Activated T-helper 2 cell treated with anti-CD3 and anti-CD28 coated beads, Interferon-gamma antibody, Interleukin-2, Interleukin-4, amounts not matched to agents 10 μg/mL and 5 μg/mL and 100 μg/mL, durations not matched to agents 14 hours and 24 hours and 36 hours (primary cell): Measurements from ENCODE around the gene TNS3. TPM values are rescaled to one million over a fixed set of nuclear protein-coding genes. Genes with fewer than 3 reads are reported as not detected.
"Not testable (repeated sequence)": the region's sequence is repeated elsewhere in the genome, so short reads cannot be mapped to it uniquely, and the experiment has no call there.

Source experiments
- DNase-seq: peaks from one replicate; pipeline ENCODE4 v3.0.0; 2021; ENCODE audit warnings: low spot score
- H3K27ac Mint-ChIP-seq: one replicate; pipeline ENCODE4 v1.8.0; 2021; ENCODE audit warnings: mixed read lengths
- H3K27me3 Mint-ChIP-seq: one replicate; pipeline ENCODE4 v1.8.0; 2021; ENCODE audit warnings: low read depth, mixed read lengths
- H3K36me3 Mint-ChIP-seq: one replicate; pipeline ENCODE4 v1.8.0; 2021; ENCODE audit warnings: low read depth, mixed read lengths
- H3K4me1 Mint-ChIP-seq: one replicate; pipeline ENCODE4 v1.8.0; 2021; ENCODE audit warnings: low read depth, mixed read lengths
- H3K4me3 Mint-ChIP-seq: one replicate; pipeline ENCODE4 v1.8.0; 2021; ENCODE audit warnings: low read depth, mild to moderate bottlenecking, moderate library complexity, mixed read lengths
- H3K9me3 Mint-ChIP-seq: one replicate; pipeline ENCODE4 v1.8.0; 2021; ENCODE audit warnings: mixed read lengths
- intact Hi-C: fragments of 100-400 bp; cut with micrococcal nuclease; formaldehyde crosslinking; loops from one replicate; pipeline ENCODE4 v1.15.1; 2023
- total RNA-seq: library from RNA; stranded (reverse); gene quantifications from 2 replicates; pipeline ENCODE4 v1.2.3, GENCODE V29; 2022

Gene TNS3
- total RNA-seq, 1 donor from 2014 or later, result 5.3 TPM

GRCh38 chr7:47441048-47441447 is 140.9 kb downstream of the TNS3 start:
- H3K27ac Mint-ChIP-seq, H3K4me1 Mint-ChIP-seq, DNase-seq, H3K36me3 Mint-ChIP-seq, H3K4me3 Mint-ChIP-seq, H3K9me3 Mint-ChIP-seq, H3K27me3 Mint-ChIP-seq, intact Hi-C loops: not testable (repeated sequence)

GRCh38 chr7:47440320-47440719 is 141.6 kb downstream of the TNS3 start:
- H3K4me1 Mint-ChIP-seq, result no peaks in the 10 kb centered on the region
- H3K4me3 Mint-ChIP-seq, result no peak overlapping the region
- H3K36me3 Mint-ChIP-seq, result no peaks in the 10 kb centered on the region
- no peaks in the 10 kb centered on the region for H3K27me3 Mint-ChIP-seq
- H3K9me3 Mint-ChIP-seq, result no peaks in the 10 kb centered on the region
- intact Hi-C loops, result no loop called here
- H3K27ac Mint-ChIP-seq, result no peak overlapping the region
- DNase-seq, result no peak

GRCh38 chr7:47439181-47439667 is 142.7 kb downstream of the TNS3 start:
- Mint-ChIP-seq H3K36me3 (no peaks in the 10 kb centered on the region), H3K9me3 (no peaks in the 10 kb centered on the region), H3K27ac (no peak overlapping the region), H3K27me3 (no peaks in the 10 kb centered on the region), H3K4me3 (no peak overlapping the region), H3K4me1 (no peaks in the 10 kb centered on the region)
- intact Hi-C loops, result no loop called here
- no peak for DNase-seq

- no peaks in the 10 kb centered on the region for H3K9me3 Mint-ChIP-seq
- no peak overlapping the region for H3K27ac Mint-ChIP-seq
- H3K36me3 Mint-ChIP-seq, result no peaks in the 10 kb centered on the region
- H3K4me3 Mint-ChIP-seq, result no peak overlapping the region
- intact Hi-C loops, result no loop called here
- H3K27me3 Mint-ChIP-seq, result no peaks in the 10 kb centered on the region
- DNase-seq, result no peak
- H3K4me1 Mint-ChIP-seq, result no peaks in the 10 kb centered on the region
These were observed 143.4 kb downstream of the TNS3 start for GRCh38 chr7:47438411-47439029.

GRCh38 chr7:47435889-47436312 is 146.0 kb downstream of the TNS3 start:
- DNase-seq, result no peak
- intact Hi-C loops, result no loop called here

GRCh38 chr7:47433564-47433895 is 148.4 kb downstream of the TNS3 start:
- Mint-ChIP-seq H3K27ac (no peak overlapping the region), H3K4me1 (no peaks in the 10 kb centered on the region), H3K27me3 (no peaks in the 10 kb centered on the region), H3K4me3 (no peak overlapping the region), H3K36me3 (no peaks in the 10 kb centered on the region), H3K9me3 (no peaks in the 10 kb centered on the region)
- no peak for DNase-seq
- intact Hi-C loops, result no loop called here

More at GRCh38 chr7:47435889-47436312, 146.0 kb downstream of the TNS3 start:
- H3K27ac Mint-ChIP-seq, result no peak overlapping the region
- no peaks in the 10 kb centered on the region for H3K4me1 Mint-ChIP-seq
- no peaks in the 10 kb centered on the region for H3K9me3 Mint-ChIP-seq
- H3K36me3 Mint-ChIP-seq, result no peaks in the 10 kb centered on the region
- no peak overlapping the region for H3K4me3 Mint-ChIP-seq
- no peaks in the 10 kb centered on the region for H3K27me3 Mint-ChIP-seq

GRCh38 chr7:47432671-47433563 is 149.0 kb downstream of the TNS3 start:
- no peak overlapping the region for H3K4me3 Mint-ChIP-seq
- no peaks in the 10 kb centered on the region for H3K4me1 Mint-ChIP-seq
- H3K9me3 Mint-ChIP-seq, result no peaks in the 10 kb centered on the region
- no peaks in the 10 kb centered on the region for H3K27me3 Mint-ChIP-seq
- DNase-seq, result no peak
- no peak overlapping the region for H3K27ac Mint-ChIP-seq
- no peaks in the 10 kb centered on the region for H3K36me3 Mint-ChIP-seq
- intact Hi-C loops, result no loop called here

GRCh38 chr7:47430422-47430821 is 151.5 kb downstream of the TNS3 start:
- H3K27ac Mint-ChIP-seq, result no peak overlapping the region
- H3K27me3 Mint-ChIP-seq, result no peaks in the 10 kb centered on the region
- no peaks in the 10 kb centered on the region for H3K36me3 Mint-ChIP-seq
- H3K4me1 Mint-ChIP-seq, result no peaks in the 10 kb centered on the region
- intact Hi-C loops, result no loop called here
- H3K9me3 Mint-ChIP-seq, result no peaks in the 10 kb centered on the region
- no peak overlapping the region for H3K4me3 Mint-ChIP-seq
- DNase-seq, result no peak

- H3K36me3 Mint-ChIP-seq, result no peaks in the 10 kb centered on the region
- H3K27ac Mint-ChIP-seq, result no peak overlapping the region
- intact Hi-C loops, result no loop called here
- H3K4me1 Mint-ChIP-seq, result no peaks in the 10 kb centered on the region
- no peaks in the 10 kb centered on the region for H3K27me3 Mint-ChIP-seq
- DNase-seq, result no peak
- no peaks in the 10 kb centered on the region for H3K9me3 Mint-ChIP-seq
- H3K4me3 Mint-ChIP-seq, result no peak overlapping the region
These were observed 153.0 kb downstream of the TNS3 start for GRCh38 chr7:47428768-47429472.

- Mint-ChIP-seq H3K27me3 (no peaks in the 10 kb centered on the region), H3K27ac (no peak overlapping the region), H3K9me3 (no peaks in the 10 kb centered on the region), H3K4me1 (no peaks in the 10 kb centered on the region), H3K4me3 (no peak overlapping the region), H3K36me3 (no peaks in the 10 kb centered on the region)
- intact Hi-C loops, result no loop called here
- DNase-seq, result no peak
These were observed 153.7 kb downstream of the TNS3 start for GRCh38 chr7:47428052-47428767.

- Mint-ChIP-seq H3K27ac (no peak overlapping the region), H3K9me3 (no peaks in the 10 kb centered on the region), H3K36me3 (no peaks in the 10 kb centered on the region), H3K27me3 (no peaks in the 10 kb centered on the region), H3K4me3 (no peak overlapping the region), H3K4me1 (no peaks in the 10 kb centered on the region)
- no peak for DNase-seq
- intact Hi-C loops, result no loop called here
These were observed 154.8 kb downstream of the TNS3 start for GRCh38 chr7:47427051-47427643.

- Mint-ChIP-seq H3K27ac (no peak overlapping the region), H3K9me3 (peaks cover 6% of the 10 kb centered on the region)
These were observed 157.4 kb downstream of the TNS3 start for GRCh38 chr7:47424523-47424922.

More at GRCh38 chr7:47424523-47424922, 157.4 kb downstream of the TNS3 start:
- Mint-ChIP-seq H3K4me1 (no peaks in the 10 kb centered on the region), H3K27me3 (no peaks in the 10 kb centered on the region), H3K36me3 (no peaks in the 10 kb centered on the region), H3K4me3 (no peak overlapping the region)
- no peak for DNase-seq
- intact Hi-C loops, result no loop called here
